ENCODE results near the gene ADGRF3.

DNA sequence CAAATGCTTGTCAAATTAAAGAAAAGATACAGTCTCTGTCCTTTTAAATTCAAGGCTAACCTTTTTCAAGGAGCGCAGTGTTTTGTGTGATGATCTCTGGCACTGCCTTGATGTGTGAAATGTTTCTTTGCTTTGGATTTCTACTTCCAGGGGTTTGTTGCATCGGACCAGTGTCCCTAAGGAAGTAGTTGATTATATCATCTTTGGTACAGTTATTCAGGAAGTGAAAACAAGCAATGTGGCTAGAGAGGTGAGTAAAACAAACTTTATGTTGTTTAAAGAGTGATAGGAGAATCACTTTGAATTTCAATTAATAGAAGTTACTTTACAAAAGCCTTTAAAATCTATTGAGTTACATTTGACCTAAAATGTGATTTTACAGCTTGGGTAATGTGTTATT, 73.1 kb downstream of the ADGRF3 start:
- TF ChIP-seq YY1 (IDR thresholded peaks at IDR 0.05; ENCODE audit: insufficient read depth, insufficient read length): no peak
- TF ChIP-seq ZNF274 (IDR thresholded peaks at IDR 0.05; ENCODE audit: low read depth, low read length): no peak
- no peak for TF ChIP-seq SUZ12 (IDR thresholded peaks at IDR 0.05; ENCODE audit: extremely low read depth, insufficient read depth, insufficient read length)
